ENCODE data around the gene PHF19. TPM values are rescaled to one million over a fixed set of nuclear protein-coding genes. Genes with fewer than 3 reads are reported as not detected.

PHF19 gene
- total RNA-seq, 1 experiment from 2014 or later: 66.8 TPM

GRCh38 chr9:120808931-120809330 is 68.1 kb downstream of the PHF19 start:
- no peak for TF ChIP-seq CTCF (conservative IDR thresholded peaks at IDR 0.05)
- H3K9me3 ChIP-seq (ENCODE audit: control insufficient read depth, low read depth, low read length): peaks cover 5% of the 10 kb centered on the region
- Mint-ChIP-seq H3K27ac (no peak overlapping the region), H3K36me3 (ENCODE audit: insufficient read depth in 1 of 3, low read depth in 3 of 3) (peaks cover 13 to 32% (median 30%) of the 10 kb centered on the region in 3 experiments), H3K27me3 (ENCODE audit: low read depth) (no peaks in the 10 kb centered on the region; the same call in 1 of the 2 replicates), H3K4me1 (no peaks in the 10 kb centered on the region), H3K4me3 (no peak overlapping the region), H3K9me3 (peaks cover 35 to 42% of the 10 kb centered on the region in 2 experiments)
- H4K5ac ChIP-seq (ENCODE audit: insufficient read length, low read depth, low read length): no peak overlapping the region
- H2AFZ ChIP-seq (ENCODE audit: low read length): no peak overlapping the region
- no peak overlapping the region for H3K23ac ChIP-seq (ENCODE audit: insufficient read length, low read depth, low read length)
- no peak overlapping the region for H4K8ac ChIP-seq (replicated peaks; ENCODE audit: insufficient read length, low read depth, low read length)
- no peak overlapping the region for H3K4me2 ChIP-seq (ENCODE audit: insufficient read depth, insufficient read length, low read length)
- H3K27ac ChIP-seq (ENCODE audit: insufficient read length, low read depth, low read length): no peak overlapping the region
- no peak overlapping the region for H2AK5ac ChIP-seq (ENCODE audit: insufficient read length, low read length)
- no peak overlapping the region for H2BK15ac ChIP-seq (ENCODE audit: low read depth, low read length)
- H3K23me2 ChIP-seq (ENCODE audit: insufficient read length, low read depth, low read length, poor library complexity, severe bottlenecking): no peaks in the 10 kb centered on the region
- H3K79me1 ChIP-seq (ENCODE audit: insufficient read depth, low read depth, low read length, poor library complexity, severe bottlenecking): no peaks in the 10 kb centered on the region
- H3K27me3 ChIP-seq (ENCODE audit: insufficient read depth, low read length): no peaks in the 10 kb centered on the region
- H2BK120ac ChIP-seq (ENCODE audit: low read depth, low read length, poor library complexity, severe bottlenecking): no peak overlapping the region
- H3K14ac ChIP-seq (ENCODE audit: insufficient read depth, low read length): no peak overlapping the region
- H2BK20ac ChIP-seq (ENCODE audit: low read depth, low read length, poor library complexity, severe bottlenecking): no peak overlapping the region
- no peak overlapping the region for H2BK5ac ChIP-seq (ENCODE audit: insufficient read length, low read length)
- H3T11ph ChIP-seq (ENCODE audit: low read length): no peak overlapping the region
- no peak for DNase-seq
- H2BK12ac ChIP-seq (ENCODE audit: insufficient read length, low read depth, low read length): no peak overlapping the region
- H3K4ac ChIP-seq (ENCODE audit: low read depth, low read length): no peak overlapping the region
- no peak overlapping the region for H3K56ac ChIP-seq (ENCODE audit: insufficient read length, low read depth, low read length)
- H3K18ac ChIP-seq (ENCODE audit: insufficient read length, low read depth, low read length): no peak overlapping the region
- H3K9ac ChIP-seq (ENCODE audit: extremely low read depth, insufficient read length, low read length): no peak overlapping the region
- no peaks in the 10 kb centered on the region for H3K79me2 ChIP-seq (ENCODE audit: insufficient read depth, low read length)
- H4K91ac ChIP-seq (ENCODE audit: insufficient read length, low read depth, low read length): no peak overlapping the region
- H4K20me1 ChIP-seq (ENCODE audit: control insufficient read depth, insufficient read depth, insufficient read length): no peaks in the 10 kb centered on the region
- no peaks in the 10 kb centered on the region for H3K4me1 ChIP-seq (ENCODE audit: insufficient read depth, low read length)

Measured in H9 (cell line).